ENCODE results near the gene RBFOX2.

RBFOX2 gene

GRCh38 chr22:35930933-35931332 lies 97.7 kb downstream of the RBFOX2 start:
- no peak for DNase-seq (ENCODE audit: low read depth)

- no peak for DNase-seq (ENCODE audit: low read depth)
Observed at GRCh38 chr22:35928285-35928798, 100.3 kb downstream of the RBFOX2 start.

GRCh38 chr22:35923026-35923425 lies 105.6 kb downstream of the RBFOX2 start:
- DNase-seq (ENCODE audit: low read depth): no peak

- DNase-seq (ENCODE audit: low read depth): peak; percentile 7
Observed at GRCh38 chr22:35921777-35922176, 106.8 kb downstream of the RBFOX2 start.

GRCh38 chr22:35921044-35921443 lies 107.6 kb downstream of the RBFOX2 start:
- no peak for DNase-seq (ENCODE audit: low read depth)

- DNase-seq (ENCODE audit: low read depth): no peak
Observed at GRCh38 chr22:35919002-35919542, 109.6 kb downstream of the RBFOX2 start.

GRCh38 chr22:35918456-35918855 lies 110.2 kb downstream of the RBFOX2 start:
- no peak for DNase-seq (ENCODE audit: low read depth)

GRCh38 chr22:35917651-35918050 lies 111.0 kb downstream of the RBFOX2 start:
- DNase-seq (ENCODE audit: low read depth): no peak

GRCh38 chr22:35915477-35916013 lies 113.1 kb downstream of the RBFOX2 start:
- DNase-seq (ENCODE audit: low read depth): no peak

- no peak for DNase-seq (ENCODE audit: low read depth)
Observed at GRCh38 chr22:35914665-35915476, 113.8 kb downstream of the RBFOX2 start.

GRCh38 chr22:35914357-35914664 lies 114.3 kb downstream of the RBFOX2 start:
- no peak for DNase-seq (ENCODE audit: low read depth)

GRCh38 chr22:35913925-35914324 lies 114.7 kb downstream of the RBFOX2 start:
- DNase-seq (ENCODE audit: low read depth): no peak

- DNase-seq (ENCODE audit: low read depth): no peak
Observed at GRCh38 chr22:35912658-35913057, 116.0 kb downstream of the RBFOX2 start.

- DNase-seq (ENCODE audit: low read depth): no peak
Observed at GRCh38 chr22:35911877-35912276, 116.7 kb downstream of the RBFOX2 start.

GRCh38 chr22:35910926-35911325 lies 117.7 kb downstream of the RBFOX2 start:
- no peak for DNase-seq (ENCODE audit: low read depth)

- no peak for DNase-seq (ENCODE audit: low read depth)
Observed at GRCh38 chr22:35910003-35910769, 118.4 kb downstream of the RBFOX2 start.

GRCh38 chr22:35905894-35906293 lies 122.7 kb downstream of the RBFOX2 start:
- no peak for DNase-seq (ENCODE audit: low read depth)

- no peak for DNase-seq (ENCODE audit: low read depth)
Observed at GRCh38 chr22:35904752-35905151, 123.9 kb downstream of the RBFOX2 start.

GRCh38 chr22:35904336-35904692 lies 124.3 kb downstream of the RBFOX2 start:
- no peak for DNase-seq (ENCODE audit: low read depth)

GRCh38 chr22:35903571-35904335 lies 124.9 kb downstream of the RBFOX2 start:
- DNase-seq (ENCODE audit: low read depth): no peak

- no peak for DNase-seq (ENCODE audit: low read depth)
Observed at GRCh38 chr22:35900483-35901168, 128.0 kb downstream of the RBFOX2 start.

Measured in activated gamma-delta T cell treated with anti-CD3 and anti-CD28 coated beads, Interleukin-2, amount 50 U/mL, for 16 hours (primary cell).